Osteoblast (primary cell): ENCODE data around the gene MTRF1. TPM values are rescaled to one million over a fixed set of nuclear protein-coding genes. Genes with fewer than 3 reads are reported as not detected.

Experiments
- DNase-seq: peaks from one replicate; pipeline ENCODE4 v3.0.0; 2011; ENCODE audit warnings: low spot score, mixed read lengths; ENCODE audit not compliant: insufficient read length; ENCODE audit errors: missing footprints
- H2AFZ ChIP-seq: 2 replicates; pipeline ENCODE4 v1.6.0; 2011; ENCODE audit warnings: mild to moderate bottlenecking, low read length
- H3K27ac ChIP-seq: 2 replicates; pipeline ENCODE4 v1.5.1; 2011; ENCODE audit warnings: mild to moderate bottlenecking, low read depth, low read length, moderate library complexity
- H3K27me3 ChIP-seq: 2 replicates; pipeline ENCODE4 v1.6.0; 2012; ENCODE audit warnings: mild to moderate bottlenecking, control low read depth, inconsistent platforms, low read length, moderate library complexity; ENCODE audit not compliant: insufficient read depth
- H3K36me3 ChIP-seq: 2 replicates; pipeline ENCODE4 v1.5.1; 2011; ENCODE audit warnings: mild to moderate bottlenecking, low read length, control low read depth, moderate library complexity; ENCODE audit not compliant: insufficient read depth
- H3K4me1 ChIP-seq: 2 replicates; pipeline ENCODE4 v1.5.1; 2011; ENCODE audit warnings: mild to moderate bottlenecking, low read length, control low read depth, moderate library complexity; ENCODE audit not compliant: insufficient read depth
- H3K4me2 ChIP-seq: 2 replicates; pipeline ENCODE4 v1.6.0; 2011; ENCODE audit warnings: mild to moderate bottlenecking, low read length; ENCODE audit not compliant: insufficient read depth
- H3K4me3 ChIP-seq: fragments of 200-600 bp; sonication (generic); 3 replicates; pipeline ENCODE4 v1.5.1; 2012; ENCODE audit warnings: mild to moderate bottlenecking, low read length, inconsistent platforms; ENCODE audit not compliant: insufficient read depth
- H3K79me2 ChIP-seq: 2 replicates; pipeline ENCODE4 v1.6.0; 2012; ENCODE audit warnings: mild to moderate bottlenecking, low read length, control low read depth, inconsistent platforms; ENCODE audit not compliant: insufficient read depth
- H3K9me3 ChIP-seq: 2 replicates; pipeline ENCODE4 v1.5.1; 2011; ENCODE audit warnings: low read depth, low read length, control low read depth
- H4K20me1 ChIP-seq: 2 replicates; pipeline ENCODE4 v1.6.0; 2012; ENCODE audit warnings: mild to moderate bottlenecking, low read length, control low read depth; ENCODE audit not compliant: insufficient read depth
- CTCF ChIP-seq: IDR thresholded peaks from 2 replicates; pipeline ENCODE4 v1.5.1; 2011; ENCODE audit warnings: mild to moderate bottlenecking, low read depth, low read length, moderate library complexity; ENCODE audit errors: extremely low read depth
- total RNA-seq: library from RNA; depleted of rRNA; stranded (reverse); fragments of >200 nt; gene quantifications from 2 replicates; pipeline ENCODE4 v1.2.3, GENCODE V29; 2012

Gene MTRF1
- total RNA-seq, 1 donor: 6.9 TPM

GRCh38 chr13:41291246-41291645, 27.9 kb upstream of the MTRF1 start:
- DNase-seq: no peak
- no peak overlapping the region for H3K4me2 ChIP-seq
- H3K4me3 ChIP-seq: no peak overlapping the region
- no peaks in the 10 kb centered on the region for H3K79me2 ChIP-seq
- no peak overlapping the region for H2AFZ ChIP-seq
- H3K9me3 ChIP-seq: no peaks in the 10 kb centered on the region
- no peaks in the 10 kb centered on the region for H3K27me3 ChIP-seq
- H3K27ac ChIP-seq: no peak overlapping the region
- H4K20me1 ChIP-seq: no peaks in the 10 kb centered on the region
- no peak for TF ChIP-seq CTCF
- H3K4me1 ChIP-seq: no peaks in the 10 kb centered on the region
- no peaks in the 10 kb centered on the region for H3K36me3 ChIP-seq

- Histone ChIP-seq H3K4me1 (peaks cover 8% of the 10 kb centered on the region), H3K4me3 (no peak overlapping the region), H3K27ac (no peak overlapping the region), H3K9me3 (no peaks in the 10 kb centered on the region), H4K20me1 (no peaks in the 10 kb centered on the region), H3K27me3 (no peaks in the 10 kb centered on the region), H3K79me2 (no peaks in the 10 kb centered on the region), H2AFZ (no peak overlapping the region), H3K36me3 (no peaks in the 10 kb centered on the region), H3K4me2 (no peak overlapping the region)
- TF ChIP-seq CTCF: no peak
- DNase-seq: no peak
Measured at GRCh38 chr13:41289463-41289881, 26.1 kb upstream of the MTRF1 start.

- Histone ChIP-seq H3K4me2 (no peak overlapping the region), H3K79me2 (no peaks in the 10 kb centered on the region), H3K27ac (no peak overlapping the region), H2AFZ (no peak overlapping the region), H4K20me1 (no peaks in the 10 kb centered on the region), H3K36me3 (no peaks in the 10 kb centered on the region), H3K27me3 (no peaks in the 10 kb centered on the region), H3K4me1 (peaks cover 8% of the 10 kb centered on the region), H3K4me3 (no peak overlapping the region), H3K9me3 (no peaks in the 10 kb centered on the region)
- TF ChIP-seq CTCF: no peak
- no peak for DNase-seq
Measured at GRCh38 chr13:41286370-41286769, 23.0 kb upstream of the MTRF1 start.

GRCh38 chr13:41284512-41285288, 21.3 kb upstream of the MTRF1 start:
- no peak for TF ChIP-seq CTCF
- DNase-seq: peak; percentile 79
- Histone ChIP-seq H4K20me1 (no peaks in the 10 kb centered on the region), H2AFZ (peak overlapping the region; percentile 25), H3K36me3 (no peaks in the 10 kb centered on the region), H3K27ac (peak overlapping the region; percentile 70), H3K4me1 (peaks cover 8% of the 10 kb centered on the region), H3K9me3 (no peaks in the 10 kb centered on the region), H3K79me2 (no peaks in the 10 kb centered on the region), H3K4me2 (peak overlapping the region; percentile 41), H3K27me3 (no peaks in the 10 kb centered on the region), H3K4me3 (no peak overlapping the region)
